GM23338 (cell line): ENCODE results near the gene SOHLH1.
A peak's percentile ranks its signal among the peaks of the same experiment; 100 is the strongest.

Source experiments
- CREB1 ChIP-seq: fragments of 250-450 bp; sonication (Bioruptor Pico); IDR thresholded peaks from 2 replicates; pipeline ENCODE4 v1.5.0; 2020; ENCODE audit warnings: low read depth, mild to moderate bottlenecking, moderate library complexity
- CTCF ChIP-seq, 2 experiments: fragments of 200-600 bp in 1 of 2; sonication (generic) in 1 of 2; conservative IDR thresholded peaks; 2 replicates each; pipeline versions ENCODE4 v1.5.1 to v1.6.1; 2016 to 2017; ENCODE audit warnings: antibody characterized with exemption in 2 of 2, low read depth in 2 of 2, mild to moderate bottlenecking in 2 of 2, moderate library complexity in 1 of 2
- ETS1 ChIP-seq: IDR thresholded peaks from 2 replicates; pipeline ENCODE4 v1.6.1; 2016; ENCODE audit warnings: antibody characterized with exemption
- EZH2 ChIP-seq: fragments of 200-600 bp; sonication (generic); IDR thresholded peaks from one replicate; pipeline ENCODE4 v1.8.0; 2017; ENCODE audit warnings: antibody characterized with exemption, mild to moderate bottlenecking, low read depth; ENCODE audit not compliant: unreplicated experiment
- EZH2phosphoT487 ChIP-seq: fragments of 200-600 bp; sonication (generic); IDR thresholded peaks from one replicate; pipeline ENCODE4 v1.8.1; 2018; ENCODE audit warnings: antibody characterized with exemption; ENCODE audit not compliant: unreplicated experiment
- POLR2AphosphoS5 ChIP-seq: IDR thresholded peaks from 2 replicates; pipeline ENCODE4 v1.6.1; 2016; ENCODE audit warnings: antibody characterized with exemption, low read depth
- REST ChIP-seq: IDR thresholded peaks from one replicate; pipeline ENCODE4 v1.6.1; 2018; ENCODE audit warnings: antibody characterized with exemption; ENCODE audit not compliant: unreplicated experiment
- STAT1 ChIP-seq: IDR thresholded peaks from one replicate; pipeline ENCODE4 v1.6.1; 2016; ENCODE audit warnings: antibody characterized with exemption; ENCODE audit not compliant: unreplicated experiment
- ZNF331 ChIP-seq: fragments of 250-450 bp; sonication (Bioruptor Pico); IDR thresholded peaks from 2 replicates; pipeline ENCODE4 v1.5.0; 2020; ENCODE audit warnings: low read depth, mild to moderate bottlenecking, moderate library complexity

- TF ChIP-seq CREB1 (CRISPR knock-in tag) (no peak), ZNF331 (peak; percentile 25; the same call in 1 of the 2 replicates), CTCF (conservative IDR thresholded peaks at IDR 0.05; ENCODE audit: low read depth in 2 of 2) (no peak), EZH2phosphoT487 (no peak), ETS1 (no peak), REST (no peak), EZH2 (no peak), POLR2AphosphoS5 (no peak), STAT1 (no peak)
These were observed 51.4 kb downstream of the SOHLH1 start for GRCh38 chr9:135647884-135648283.
